H9 (cell line): ENCODE measurements around the gene DOC2B. TPM values are rescaled to one million over a fixed set of nuclear protein-coding genes. Genes with fewer than 3 reads are reported as not detected.

Experiments used
- DNase-seq: peaks from one replicate; pipeline ENCODE4 v3.0.0-alpha.2; 2017
- H2AFZ ChIP-seq: one replicate; pipeline ENCODE4 v1.6.1; 2013; ENCODE audit warnings: mild to moderate bottlenecking, low read length, control low read depth, moderate library complexity
- H2AK5ac ChIP-seq: 2 replicates; pipeline ENCODE4 v1.6.1; 2013; ENCODE audit warnings: low read length, control low read depth, mixed read lengths; ENCODE audit not compliant: insufficient read length
- H2BK120ac ChIP-seq: one replicate; pipeline ENCODE4 v1.6.1; 2013; ENCODE audit warnings: low read depth, mild to moderate bottlenecking, low read length, control low read depth, inconsistent platforms; ENCODE audit not compliant: poor library complexity, severe bottlenecking
- H2BK12ac ChIP-seq: 2 replicates; pipeline ENCODE4 v1.6.1; 2013; ENCODE audit warnings: low read length, control low read depth, mixed read lengths, low read depth; ENCODE audit not compliant: insufficient read length
- H2BK15ac ChIP-seq: 2 replicates; pipeline ENCODE4 v1.6.1; 2013; ENCODE audit warnings: low read depth, low read length, control low read depth
- H2BK20ac ChIP-seq: one replicate; pipeline ENCODE4 v1.6.1; 2013; ENCODE audit warnings: low read depth, mild to moderate bottlenecking, low read length, control low read depth, inconsistent platforms; ENCODE audit not compliant: poor library complexity, severe bottlenecking
- H2BK5ac ChIP-seq: 2 replicates; pipeline ENCODE4 v1.6.1; 2013; ENCODE audit warnings: low read length, control low read depth, mixed read lengths; ENCODE audit not compliant: insufficient read length
- H3K14ac ChIP-seq: 2 replicates; pipeline ENCODE4 v1.6.1; 2013; ENCODE audit warnings: low read length, control low read depth; ENCODE audit not compliant: insufficient read depth
- H3K18ac ChIP-seq: 2 replicates; pipeline ENCODE4 v1.6.1; 2013; ENCODE audit warnings: low read depth, mild to moderate bottlenecking, mixed read lengths, low read length, control low read depth; ENCODE audit not compliant: insufficient read length
- H3K23ac ChIP-seq: 2 replicates; pipeline ENCODE4 v1.6.1; 2013; ENCODE audit warnings: low read length, control low read depth, mixed read lengths, low read depth; ENCODE audit not compliant: insufficient read length
- H3K23me2 ChIP-seq: 2 replicates; pipeline ENCODE4 v1.6.1; 2013; ENCODE audit warnings: low read depth, mild to moderate bottlenecking, mixed read lengths, low read length, control low read depth; ENCODE audit not compliant: insufficient read length, poor library complexity, severe bottlenecking
- H3K27ac ChIP-seq: 2 replicates; pipeline ENCODE4 v1.5.1; 2013; ENCODE audit warnings: low read length, control low read depth, mixed read lengths, low read depth; ENCODE audit not compliant: insufficient read length
- H3K27me3 ChIP-seq: 2 replicates; pipeline ENCODE4 v1.6.1; 2013; ENCODE audit warnings: low read length, control low read depth, inconsistent platforms; ENCODE audit not compliant: insufficient read depth
- H3K4ac ChIP-seq: 2 replicates; pipeline ENCODE4 v1.6.1; 2013; ENCODE audit warnings: low read depth, mild to moderate bottlenecking, control low read depth, inconsistent platforms, low read length, moderate library complexity
- H3K4me1 ChIP-seq: 2 replicates; pipeline ENCODE4 v1.6.1; 2013; ENCODE audit warnings: low read length, control low read depth, inconsistent platforms; ENCODE audit not compliant: insufficient read depth
- H3K4me2 ChIP-seq: 2 replicates; pipeline ENCODE4 v1.6.1; 2013; ENCODE audit warnings: low read length, control low read depth, mixed read lengths; ENCODE audit not compliant: insufficient read length, insufficient read depth
- H3K56ac ChIP-seq: 2 replicates; pipeline ENCODE4 v1.6.1; 2013; ENCODE audit warnings: low read depth, mild to moderate bottlenecking, mixed read lengths, low read length, control low read depth; ENCODE audit not compliant: insufficient read length
- H3K79me1 ChIP-seq: 2 replicates; pipeline ENCODE4 v1.6.1; 2013; ENCODE audit warnings: low read depth, mild to moderate bottlenecking, moderate library complexity, low read length, control low read depth, inconsistent platforms; ENCODE audit not compliant: insufficient read depth, poor library complexity, severe bottlenecking
- H3K79me2 ChIP-seq: 2 replicates; pipeline ENCODE4 v1.6.1; 2013; ENCODE audit warnings: low read length, control low read depth, inconsistent platforms; ENCODE audit not compliant: insufficient read depth
- H3K9ac ChIP-seq: 2 replicates; pipeline ENCODE4 v1.6.1; 2013; ENCODE audit warnings: low read length, control low read depth, mixed read lengths; ENCODE audit not compliant: insufficient read length; ENCODE audit errors: extremely low read depth
- H3K9me3 ChIP-seq: one replicate; pipeline ENCODE4 v1.6.1; 2013; ENCODE audit warnings: low read depth, low read length, inconsistent platforms; ENCODE audit not compliant: control insufficient read depth
- H3T11ph ChIP-seq: one replicate; pipeline ENCODE4 v1.6.1; 2013; ENCODE audit warnings: mild to moderate bottlenecking, low read length, control low read depth, inconsistent platforms
- H4K20me1 ChIP-seq: one replicate; pipeline ENCODE4 v1.6.1; 2013; ENCODE audit not compliant: control insufficient read depth, insufficient read length, insufficient read depth
- H4K5ac ChIP-seq: 2 replicates; pipeline ENCODE4 v1.6.1; 2013; ENCODE audit warnings: low read depth, mild to moderate bottlenecking, mixed read lengths, low read length, control low read depth; ENCODE audit not compliant: insufficient read length
- H4K8ac ChIP-seq: replicated peaks from 2 replicates; pipeline ENCODE4 v1.6.1; 2013; ENCODE audit warnings: low read length, control low read depth, mixed read lengths, low read depth; ENCODE audit not compliant: insufficient read length
- H4K91ac ChIP-seq: 2 replicates; pipeline ENCODE4 v1.6.1; 2013; ENCODE audit warnings: low read depth, mild to moderate bottlenecking, moderate library complexity, mixed read lengths, low read length, control low read depth; ENCODE audit not compliant: insufficient read length
- H3K27ac Mint-ChIP-seq, 3 experiments: 2 replicates in 2 of 3; 3 replicates in 1 of 3; pipeline ENCODE4 v1.8.0; 2020 to 2021; ENCODE audit warnings: mixed read lengths in 3 of 3, mild to moderate bottlenecking in 1 of 3, moderate library complexity in 1 of 3
- H3K27me3 Mint-ChIP-seq: 2 replicates; pipeline ENCODE4 v1.8.0; 2021; ENCODE audit warnings: low read depth, mild to moderate bottlenecking, moderate library complexity, mixed read lengths
- H3K36me3 Mint-ChIP-seq, 3 experiments: 2 replicates in 2 of 3; 3 replicates in 1 of 3; pipeline ENCODE4 v1.8.0; 2020 to 2021; ENCODE audit warnings: low read depth in 3 of 3, mixed read lengths in 3 of 3; ENCODE audit not compliant: insufficient read depth in 1 of 3
- H3K4me1 Mint-ChIP-seq, 2 experiments: 2 replicates each; pipeline ENCODE4 v1.8.0; 2020; ENCODE audit warnings: mixed read lengths in 2 of 2
- H3K4me3 Mint-ChIP-seq, 2 experiments: 2 replicates in 1 of 2; 3 replicates in 1 of 2; pipeline ENCODE4 v1.8.0; 2020 to 2021; ENCODE audit warnings: mild to moderate bottlenecking in 2 of 2, mixed read lengths in 2 of 2, moderate library complexity in 1 of 2
- H3K9me3 Mint-ChIP-seq, 2 experiments: 2 replicates in 1 of 2; 3 replicates in 1 of 2; pipeline ENCODE4 v1.8.0; 2020; ENCODE audit warnings: mild to moderate bottlenecking in 2 of 2, mixed read lengths in 2 of 2, moderate library complexity in 1 of 2
- whole genome bisulfite sequencing: extraction: QIAGEN DNeasy Blood & Tissue Kit; methylation state at CpG from one replicate; pipeline ENCODE4 v1.1.7; 2013; ENCODE audit warnings: missing lambda C conversion rate, low lambda C conversion rate, mixed read lengths; ENCODE audit not compliant: insufficient read length; ENCODE audit errors: extremely low coverage; 5-methylcytosine and 5-hydroxymethylcytosine counted together
- total RNA-seq: library from RNA; stranded (reverse); gene quantifications from 2 replicates; pipeline ENCODE4 v1.2.1, GENCODE V29; 2021
- TF ChIP-seq, protein P1 (sequence below): fragments of 200-600 bp; sonication (generic); conservative IDR thresholded peaks from 3 replicates; pipeline ENCODE4 v1.8.0; 2021; ENCODE audit warnings: antibody characterized with exemption, mild to moderate bottlenecking

Gene DOC2B
- total RNA-seq, 1 experiment from 2014 or later, result 2.1 TPM

DNA sequence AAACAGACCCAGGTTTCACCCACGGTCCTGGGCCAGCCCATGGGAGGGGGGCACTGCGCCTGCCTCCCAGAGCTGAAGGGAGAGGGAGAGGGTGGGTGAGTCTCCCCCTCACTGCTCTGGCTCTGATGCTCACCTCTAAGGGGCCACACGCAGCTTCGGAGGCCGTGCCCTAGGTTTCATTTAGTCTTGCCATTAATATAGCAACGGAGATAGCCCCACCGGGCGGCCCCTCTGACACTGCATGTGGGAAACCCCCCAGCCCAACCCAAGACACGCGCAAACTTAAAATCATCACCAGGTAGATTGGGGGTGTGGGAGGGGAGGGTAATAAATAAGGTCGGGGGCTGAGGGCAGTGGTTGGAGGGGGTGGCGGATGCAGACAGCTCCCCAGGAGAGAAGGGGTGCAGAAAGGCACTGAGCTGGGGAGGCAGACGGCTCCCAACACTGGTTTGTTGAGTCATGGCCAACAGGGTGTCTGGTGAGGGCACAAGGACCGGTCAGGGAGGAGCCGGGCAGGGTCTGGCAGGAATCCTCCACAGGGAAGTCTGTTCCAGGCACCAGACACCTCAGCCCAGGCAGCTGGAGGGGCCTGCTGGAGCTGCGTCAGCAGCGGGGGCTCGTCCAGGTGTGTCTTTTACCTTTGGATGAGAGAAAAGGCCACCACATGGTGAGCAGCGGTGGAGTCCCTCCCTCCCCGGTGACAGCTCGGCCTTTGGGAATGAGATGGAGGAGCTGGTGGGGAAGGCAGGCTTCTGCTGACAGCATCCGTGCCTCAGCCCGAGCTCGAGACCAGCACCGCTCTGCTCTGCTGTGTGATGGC is 32.0 kb upstream of the DOC2B start:
- TF ChIP-seq, protein P1, sequence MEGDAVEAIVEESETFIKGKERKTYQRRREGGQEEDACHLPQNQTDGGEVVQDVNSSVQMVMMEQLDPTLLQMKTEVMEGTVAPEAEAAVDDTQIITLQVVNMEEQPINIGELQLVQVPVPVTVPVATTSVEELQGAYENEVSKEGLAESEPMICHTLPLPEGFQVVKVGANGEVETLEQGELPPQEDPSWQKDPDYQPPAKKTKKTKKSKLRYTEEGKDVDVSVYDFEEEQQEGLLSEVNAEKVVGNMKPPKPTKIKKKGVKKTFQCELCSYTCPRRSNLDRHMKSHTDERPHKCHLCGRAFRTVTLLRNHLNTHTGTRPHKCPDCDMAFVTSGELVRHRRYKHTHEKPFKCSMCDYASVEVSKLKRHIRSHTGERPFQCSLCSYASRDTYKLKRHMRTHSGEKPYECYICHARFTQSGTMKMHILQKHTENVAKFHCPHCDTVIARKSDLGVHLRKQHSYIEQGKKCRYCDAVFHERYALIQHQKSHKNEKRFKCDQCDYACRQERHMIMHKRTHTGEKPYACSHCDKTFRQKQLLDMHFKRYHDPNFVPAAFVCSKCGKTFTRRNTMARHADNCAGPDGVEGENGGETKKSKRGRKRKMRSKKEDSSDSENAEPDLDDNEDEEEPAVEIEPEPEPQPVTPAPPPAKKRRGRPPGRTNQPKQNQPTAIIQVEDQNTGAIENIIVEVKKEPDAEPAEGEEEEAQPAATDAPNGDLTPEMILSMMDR, result no peak

More for the DNA sequence above, 32.0 kb upstream of the DOC2B start:
- no peak overlapping the region for H2BK120ac ChIP-seq
- H3K56ac ChIP-seq, result no peak overlapping the region
- H3K9me3 ChIP-seq, result no peaks in the 10 kb centered on the region
- no peak overlapping the region for H2AFZ ChIP-seq
- no peak overlapping the region for H2BK12ac ChIP-seq
- H4K91ac ChIP-seq, result no peak overlapping the region
- no peaks in the 10 kb centered on the region; a peak in 1 of 7 replicates for H3K36me3 Mint-ChIP-seq
- H3K27me3 ChIP-seq, result no peaks in the 10 kb centered on the region
- no peak overlapping the region for H3K27ac ChIP-seq
- no CpG with 5 or more reads among the region's 25 CpGs for WGBS
- no peaks in the 10 kb centered on the region for H3K23me2 ChIP-seq
- no peak overlapping the region; the same call in 1 of the 2 replicates for H3K14ac ChIP-seq
- no peak overlapping the region for H3K27ac Mint-ChIP-seq
- no peak overlapping the region for H3K9ac ChIP-seq
- no peaks in the 10 kb centered on the region for H4K20me1 ChIP-seq
- DNase-seq, result no peak
- H3K4me1 ChIP-seq, result no peaks in the 10 kb centered on the region
- no peaks in the 10 kb centered on the region for H3K79me2 ChIP-seq
- H2BK15ac ChIP-seq, result no peak overlapping the region
- no peak overlapping the region for H3K4me2 ChIP-seq
- H3K4me1 Mint-ChIP-seq, result peaks cover 0 to 8% of the 10 kb centered on the region in 2 experiments; a peak in 3 of 4 replicates
- H3K4me3 Mint-ChIP-seq, result no peak overlapping the region
- H4K8ac ChIP-seq, result no peak overlapping the region
- peaks cover 0 to 9% of the 10 kb centered on the region in 2 experiments; a peak in 1 of 5 replicates for H3K9me3 Mint-ChIP-seq
- H2BK20ac ChIP-seq, result no peak overlapping the region
- no peak overlapping the region for H3K4ac ChIP-seq
- H2AK5ac ChIP-seq, result no peak overlapping the region
- H3K27me3 Mint-ChIP-seq, result peaks cover 2% of the 10 kb centered on the region; the same call in 1 of the 2 replicates
- no peak overlapping the region for H3K18ac ChIP-seq
- no peak overlapping the region for H2BK5ac ChIP-seq
- H3K79me1 ChIP-seq, result no peaks in the 10 kb centered on the region
- no peak overlapping the region for H4K5ac ChIP-seq
- no peak overlapping the region for H3K23ac ChIP-seq
- no peak overlapping the region for H3T11ph ChIP-seq
